Liver (tissue), 9 donors: Measurements from ENCODE around the gene HUWE1. TPM values are rescaled to one million over a fixed set of nuclear protein-coding genes. Genes with fewer than 3 reads are reported as not detected.
A peak's percentile ranks its signal among the peaks of the same experiment; 100 is the strongest.

Source experiments
- DNase-seq: peaks from one replicate; pipeline ENCODE4 v3.0.0-alpha.2; 2017; ENCODE audit warnings: low spot score
- H3K27ac ChIP-seq, 2 donors: one replicate each; pipeline ENCODE4 v1.7.0; 2013; ENCODE audit warnings: inconsistent platforms in 2 of 2, low read length in 2 of 2, control low read depth in 1 of 2, low read depth in 1 of 2, mild to moderate bottlenecking in 1 of 2
- H3K27me3 ChIP-seq, 4 donors: one replicate each; pipeline versions ENCODE4 v1.6.1 to v1.7.0; 2013; ENCODE audit warnings: low read length in 3 of 4, inconsistent platforms in 1 of 4, mild to moderate bottlenecking in 1 of 4, moderate library complexity in 1 of 4; ENCODE audit not compliant: control insufficient read depth in 4 of 4, insufficient read depth in 4 of 4
- H3K36me3 ChIP-seq, 4 donors: one replicate each; pipeline versions ENCODE4 v1.6.1 to v1.7.0; 2013; ENCODE audit warnings: low read length in 3 of 4, mild to moderate bottlenecking in 3 of 4, low read depth in 1 of 4, moderate library complexity in 1 of 4; ENCODE audit not compliant: control insufficient read depth in 4 of 4, insufficient read depth in 3 of 4
- H3K4me1 ChIP-seq, 4 donors: one replicate each; pipeline versions ENCODE4 v1.6.1 to v1.7.0; 2013; ENCODE audit warnings: low read length in 3 of 4, mild to moderate bottlenecking in 3 of 4, moderate library complexity in 1 of 4; ENCODE audit not compliant: control insufficient read depth in 4 of 4, insufficient read depth in 4 of 4
- H3K4me3 ChIP-seq, 3 donors: one replicate each; pipeline versions ENCODE4 v1.6.1 to v1.7.0; 2013; ENCODE audit warnings: low read length in 3 of 3, control low read depth in 1 of 3, low read depth in 1 of 3, mild to moderate bottlenecking in 1 of 3
- H3K9ac ChIP-seq, 2 donors: one replicate each; pipeline ENCODE4 v1.7.0; 2013; ENCODE audit warnings: low read length in 2 of 2, mild to moderate bottlenecking in 2 of 2, moderate library complexity in 2 of 2, control low read depth in 1 of 2, low read depth in 1 of 2
- H3K9me3 ChIP-seq, 4 donors: one replicate each; pipeline versions ENCODE4 v1.6.1 to v1.7.0; 2013; ENCODE audit warnings: low read length in 3 of 4; ENCODE audit not compliant: control insufficient read depth in 4 of 4
- EGR1 ChIP-seq, 2 donors: IDR thresholded peaks; 2 replicates each; pipeline ENCODE4 v1.6.1; 2016 to 2018; ENCODE audit warnings: antibody characterized with exemption in 2 of 2, low read depth in 2 of 2
- FOXA1 ChIP-seq: IDR thresholded peaks from 2 replicates; pipeline ENCODE4 v1.6.1; 2016; ENCODE audit warnings: antibody characterized with exemption
- FOXA2 ChIP-seq: IDR thresholded peaks from 2 replicates; pipeline ENCODE4 v1.6.1; 2016; ENCODE audit warnings: antibody characterized with exemption
- GABPA ChIP-seq, 2 donors: IDR thresholded peaks in 1 of 2; conservative IDR thresholded peaks in 1 of 2; 2 replicates each; pipeline ENCODE4 v1.6.1; 2016; ENCODE audit warnings: antibody characterized with exemption in 2 of 2, mild to moderate bottlenecking in 1 of 2, moderate library complexity in 1 of 2
- JUND ChIP-seq, 2 donors: IDR thresholded peaks; 2 replicates each; pipeline ENCODE4 v1.6.1; 2016; ENCODE audit warnings: antibody characterized with exemption in 2 of 2
- NR2F2 ChIP-seq: IDR thresholded peaks from 2 replicates; pipeline ENCODE4 v1.6.1; 2016; ENCODE audit warnings: antibody characterized with exemption
- REST ChIP-seq: IDR thresholded peaks from 2 replicates; pipeline ENCODE4 v1.6.1; 2016; ENCODE audit warnings: antibody characterized with exemption, mild to moderate bottlenecking
- RXRA ChIP-seq, 2 donors: IDR thresholded peaks; 2 replicates each; pipeline ENCODE4 v1.6.1; 2017 to 2018; ENCODE audit warnings: antibody characterized with exemption in 2 of 2, mild to moderate bottlenecking in 1 of 2
- SP1 ChIP-seq: IDR thresholded peaks from 2 replicates; pipeline ENCODE4 v1.6.1; 2018; ENCODE audit warnings: antibody characterized with exemption, mild to moderate bottlenecking
- YY1 ChIP-seq: IDR thresholded peaks from 2 replicates; pipeline ENCODE4 v1.6.1; 2016; ENCODE audit warnings: antibody characterized with exemption, mild to moderate bottlenecking
- WGBS: extraction: QIAGEN DNeasy Blood & Tissue Kit; methylation state at CpG from one replicate; pipeline ENCODE4 v1.1.7; 2013; 5-methylcytosine and 5-hydroxymethylcytosine counted together
- polyA plus RNA-seq, 2 donors: library from polyadenylated mRNA; stranded (reverse) in 1 of 2; unstranded in 1 of 2; fragments of 200-250 nt in 1 of 2; fragments of >200 nt in 1 of 2; fragmentation: Nextera tagmentation in 1 of 2; extraction: Ambion mirVana in 1 of 2; gene quantifications; one replicate each; pipeline versions ENCODE4 v1.2.1 to v1.2.3, GENCODE V29; 2013 to 2015
- total RNA-seq, 2 donors: library from RNA; depleted of rRNA; stranded (reverse); fragments of >200 nt; gene quantifications; one replicate each; pipeline ENCODE4 v1.2.3, GENCODE V29; 2014
- TF ChIP-seq, protein P1 (sequence below): fragments of 150-350 bp; IDR thresholded peaks from 2 replicates; pipeline ENCODE4 v1.5.1; 2017; ENCODE audit warnings: improper control_type of control experiment, low read depth, low read length; ENCODE audit not compliant: missing input control
- TF ChIP-seq, protein P2 (sequence below): IDR thresholded peaks from 2 replicates; pipeline ENCODE4 v1.6.1; 2016; ENCODE audit warnings: antibody characterized with exemption
- TF ChIP-seq, protein P3 (sequence below): IDR thresholded peaks from 2 replicates; pipeline ENCODE4 v1.6.1; 2016; ENCODE audit warnings: antibody characterized with exemption
- donor health status: healthy.
- donor health status: healthy.
- donor health status: healthy.
- donor health status: healthy.
- donor health status: healthy.

The HUWE1 gene
- total and polyA plus RNA-seq, 4 donors: 20.2 to 75.8 (median 37.7) TPM

DNA sequence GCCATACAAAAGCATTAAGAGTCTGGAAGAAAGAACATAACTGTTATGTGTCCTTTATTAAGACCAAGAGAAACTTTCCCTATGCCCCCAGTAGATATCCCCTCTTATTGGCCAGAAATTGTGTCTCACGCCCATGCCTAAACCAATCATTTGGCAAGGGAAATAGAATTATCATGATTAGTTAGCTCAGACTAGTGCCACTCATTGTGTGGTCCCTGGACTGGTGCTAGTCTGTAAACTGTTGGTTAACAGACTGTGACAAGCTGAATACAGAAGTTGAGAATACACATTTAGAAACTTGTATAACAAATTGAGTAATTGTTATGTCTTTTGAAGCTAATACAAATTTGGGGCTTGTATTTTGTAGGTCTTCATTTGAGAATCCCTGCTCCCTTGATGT lies 8.1 kb upstream of the HUWE1 start (continued):
- TF ChIP-seq, protein P1, sequence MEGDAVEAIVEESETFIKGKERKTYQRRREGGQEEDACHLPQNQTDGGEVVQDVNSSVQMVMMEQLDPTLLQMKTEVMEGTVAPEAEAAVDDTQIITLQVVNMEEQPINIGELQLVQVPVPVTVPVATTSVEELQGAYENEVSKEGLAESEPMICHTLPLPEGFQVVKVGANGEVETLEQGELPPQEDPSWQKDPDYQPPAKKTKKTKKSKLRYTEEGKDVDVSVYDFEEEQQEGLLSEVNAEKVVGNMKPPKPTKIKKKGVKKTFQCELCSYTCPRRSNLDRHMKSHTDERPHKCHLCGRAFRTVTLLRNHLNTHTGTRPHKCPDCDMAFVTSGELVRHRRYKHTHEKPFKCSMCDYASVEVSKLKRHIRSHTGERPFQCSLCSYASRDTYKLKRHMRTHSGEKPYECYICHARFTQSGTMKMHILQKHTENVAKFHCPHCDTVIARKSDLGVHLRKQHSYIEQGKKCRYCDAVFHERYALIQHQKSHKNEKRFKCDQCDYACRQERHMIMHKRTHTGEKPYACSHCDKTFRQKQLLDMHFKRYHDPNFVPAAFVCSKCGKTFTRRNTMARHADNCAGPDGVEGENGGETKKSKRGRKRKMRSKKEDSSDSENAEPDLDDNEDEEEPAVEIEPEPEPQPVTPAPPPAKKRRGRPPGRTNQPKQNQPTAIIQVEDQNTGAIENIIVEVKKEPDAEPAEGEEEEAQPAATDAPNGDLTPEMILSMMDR: no peak
- no peak for TF ChIP-seq JUND (IDR thresholded peaks at IDR 0.05)
- TF ChIP-seq SP1: no peak
- TF ChIP-seq GABPA (IDR thresholded peaks at IDR 0.05 in 1 of 2, conservative IDR thresholded peaks at IDR 0.05 in 1 of 2): no peak

DNA sequence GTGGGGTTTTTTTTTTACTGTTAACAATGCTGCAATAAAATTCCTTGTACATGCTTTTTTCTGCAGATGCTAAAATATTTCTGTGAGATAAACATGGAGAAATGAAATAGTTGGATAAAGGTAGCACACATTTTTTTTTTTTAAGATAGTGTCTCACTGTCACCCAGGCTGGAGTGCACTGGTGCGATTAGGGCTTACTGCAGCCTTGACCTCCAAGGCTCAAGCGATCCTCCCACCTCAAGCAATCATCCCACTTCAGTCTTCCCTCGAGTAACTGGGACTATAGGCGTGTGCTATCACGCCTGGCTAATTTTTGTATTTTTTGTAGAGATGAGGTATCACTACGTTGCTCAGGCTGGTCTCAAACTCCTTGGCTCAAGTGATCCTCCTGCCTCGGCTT lies 1.8 kb upstream of the HUWE1 start:
- no peak overlapping the region for H3K27ac ChIP-seq
- no peak overlapping the region for H3K4me3 ChIP-seq
- no peak for DNase-seq
- no peaks in the 10 kb centered on the region for H3K27me3 ChIP-seq
- peaks cover 0 to 2% (median 0%) of the 10 kb centered on the region in 4 donors for H3K9me3 ChIP-seq
- H3K4me1 ChIP-seq: peaks cover 0 to 10% (median 2%) of the 10 kb centered on the region in 4 donors
- TF ChIP-seq GABPA (IDR thresholded peaks at IDR 0.05 in 1 of 2, conservative IDR thresholded peaks at IDR 0.05 in 1 of 2) (no peak), FOXA2 (no peak), REST (no peak), JUND (IDR thresholded peaks at IDR 0.05) (no peak), RXRA (IDR thresholded peaks at IDR 0.05) (no peak), NR2F2 (no peak)
- TF ChIP-seq, protein P2, sequence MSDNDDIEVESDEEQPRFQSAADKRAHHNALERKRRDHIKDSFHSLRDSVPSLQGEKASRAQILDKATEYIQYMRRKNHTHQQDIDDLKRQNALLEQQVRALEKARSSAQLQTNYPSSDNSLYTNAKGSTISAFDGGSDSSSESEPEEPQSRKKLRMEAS: no peak
- TF ChIP-seq, protein P3, sequence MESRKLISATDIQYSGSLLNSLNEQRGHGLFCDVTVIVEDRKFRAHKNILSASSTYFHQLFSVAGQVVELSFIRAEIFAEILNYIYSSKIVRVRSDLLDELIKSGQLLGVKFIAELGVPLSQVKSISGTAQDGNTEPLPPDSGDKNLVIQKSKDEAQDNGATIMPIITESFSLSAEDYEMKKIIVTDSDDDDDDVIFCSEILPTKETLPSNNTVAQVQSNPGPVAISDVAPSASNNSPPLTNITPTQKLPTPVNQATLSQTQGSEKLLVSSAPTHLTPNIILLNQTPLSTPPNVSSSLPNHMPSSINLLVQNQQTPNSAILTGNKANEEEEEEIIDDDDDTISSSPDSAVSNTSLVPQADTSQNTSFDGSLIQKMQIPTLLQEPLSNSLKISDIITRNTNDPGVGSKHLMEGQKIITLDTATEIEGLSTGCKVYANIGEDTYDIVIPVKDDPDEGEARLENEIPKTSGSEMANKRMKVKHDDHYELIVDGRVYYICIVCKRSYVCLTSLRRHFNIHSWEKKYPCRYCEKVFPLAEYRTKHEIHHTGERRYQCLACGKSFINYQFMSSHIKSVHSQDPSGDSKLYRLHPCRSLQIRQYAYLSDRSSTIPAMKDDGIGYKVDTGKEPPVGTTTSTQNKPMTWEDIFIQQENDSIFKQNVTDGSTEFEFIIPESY: no peak
- H3K36me3 ChIP-seq: no peaks in the 10 kb centered on the region
- H3K9ac ChIP-seq: no peak overlapping the region
- WGBS: 86% methylated on average over 7 of the region's 7 CpGs

- Histone ChIP-seq H3K9ac (peak overlapping the region; percentile 58 to 64), H3K4me1 (peaks cover 0 to 19% (median 6%) of the 10 kb centered on the region in 4 donors), H3K4me3 (peak overlapping the region; percentile 56 to 88 (median 78)), H3K9me3 (peaks cover 0 to 2% (median 0%) of the 10 kb centered on the region in 4 donors), H3K27me3 (no peaks in the 10 kb centered on the region), H3K36me3 (no peaks in the 10 kb centered on the region), H3K27ac (peak overlapping the region; percentile 82 to 91)
- WGBS: under 1% methylated on average over 4 of the region's 4 CpGs
- TF ChIP-seq GABPA (IDR thresholded peaks at IDR 0.05 in 1 of 2, conservative IDR thresholded peaks at IDR 0.05 in 1 of 2): no peak
- no peak for TF ChIP-seq EGR1 (IDR thresholded peaks at IDR 0.05; ENCODE audit: low read depth in 2 of 2)
- no peak for TF ChIP-seq FOXA1
- TF ChIP-seq RXRA (IDR thresholded peaks at IDR 0.05): no peak
- no peak for TF ChIP-seq FOXA2
- no peak for TF ChIP-seq YY1
- TF ChIP-seq SP1: no peak
- no peak for DNase-seq
Observed at GRCh38 chrX:53685711-53686110, 808 bp downstream of the HUWE1 start.
